ENCODE data around the gene USP7. TPM values are rescaled to one million over a fixed set of nuclear protein-coding genes. Genes with fewer than 3 reads are reported as not detected.

The USP7 gene
- total RNA-seq, 1 donor from 2014 or later, result 96.9 TPM

- Histone ChIP-seq H3K27me3 (ENCODE audit: insufficient read depth, low read length) (no peaks in the 10 kb centered on the region), H3K4me3 (ENCODE audit: insufficient read depth, low read depth, low read length) (no peak overlapping the region), H2AFZ (ENCODE audit: low read depth, low read length) (no peak overlapping the region), H3K36me3 (ENCODE audit: insufficient read depth, low read length) (no peaks in the 10 kb centered on the region), H3K4me1 (ENCODE audit: insufficient read depth, low read length) (peaks cover 23% of the 10 kb centered on the region), H3K9me3 (ENCODE audit: insufficient read depth, low read depth, low read length) (no peaks in the 10 kb centered on the region), H3K79me2 (ENCODE audit: insufficient read depth, low read length) (peaks cover 95% of the 10 kb centered on the region), H3K9ac (ENCODE audit: low read length) (no peak overlapping the region), H3K27ac (ENCODE audit: low read depth, low read length) (no peak overlapping the region), H4K20me1 (ENCODE audit: insufficient read depth, low read length) (peaks cover 94% of the 10 kb centered on the region), H3K4me2 (ENCODE audit: low read length) (no peak overlapping the region)
- TF ChIP-seq CTCF (IDR thresholded peaks at IDR 0.05; ENCODE audit: insufficient read depth, low read depth, low read length) (no peak), EZH2 (IDR thresholded peaks at IDR 0.05; ENCODE audit: insufficient read depth, low read length) (no peak)
- Mint-ChIP-seq H3K27me3 (ENCODE audit: low read depth, unreplicated experiment) (no peaks in the 10 kb centered on the region), H3K36me3 (ENCODE audit: low read depth, unreplicated experiment) (no peaks in the 10 kb centered on the region), H3K9me3 (ENCODE audit: unreplicated experiment) (no peaks in the 10 kb centered on the region), H3K4me3 (ENCODE audit: unreplicated experiment) (no peak overlapping the region), H3K27ac (ENCODE audit: unreplicated experiment) (no peak overlapping the region), H3K4me1 (ENCODE audit: low read depth, unreplicated experiment) (peaks cover 67% of the 10 kb centered on the region)
- DNase-seq (ENCODE audit: low read depth) (no peak), FAIRE-seq (no peak)
Measured at GRCh38 chr16:8952281-8952751, 11.4 kb downstream of the USP7 start.

GRCh38 chr16:8951447-8952280 is 12.0 kb downstream of the USP7 start:
- H3K36me3 Mint-ChIP-seq (ENCODE audit: low read depth, unreplicated experiment), result no peaks in the 10 kb centered on the region
- H3K9ac ChIP-seq (ENCODE audit: low read length), result no peak overlapping the region
- no peaks in the 10 kb centered on the region for H3K9me3 Mint-ChIP-seq (ENCODE audit: unreplicated experiment)
- no peaks in the 10 kb centered on the region for H3K9me3 ChIP-seq (ENCODE audit: insufficient read depth, low read depth, low read length)
- no peak overlapping the region for H3K4me3 Mint-ChIP-seq (ENCODE audit: unreplicated experiment)
- H3K27ac ChIP-seq (ENCODE audit: low read depth, low read length), result no peak overlapping the region
- FAIRE-seq, result no peak
- H3K4me1 Mint-ChIP-seq (ENCODE audit: low read depth, unreplicated experiment), result peaks cover 61% of the 10 kb centered on the region
- H3K4me2 ChIP-seq (ENCODE audit: low read length), result peak overlapping the region; percentile 43
- H2AFZ ChIP-seq (ENCODE audit: low read depth, low read length), result no peak overlapping the region
- H3K27me3 ChIP-seq (ENCODE audit: insufficient read depth, low read length), result no peaks in the 10 kb centered on the region
- no peak overlapping the region for H3K4me3 ChIP-seq (ENCODE audit: insufficient read depth, low read depth, low read length)
- peaks cover 95% of the 10 kb centered on the region for H3K79me2 ChIP-seq (ENCODE audit: insufficient read depth, low read length)
- no peaks in the 10 kb centered on the region for H3K36me3 ChIP-seq (ENCODE audit: insufficient read depth, low read length)
- peaks cover 21% of the 10 kb centered on the region for H3K4me1 ChIP-seq (ENCODE audit: insufficient read depth, low read length)
- no peak for TF ChIP-seq CTCF (IDR thresholded peaks at IDR 0.05; ENCODE audit: insufficient read depth, low read depth, low read length)
- no peak for TF ChIP-seq EZH2 (IDR thresholded peaks at IDR 0.05; ENCODE audit: insufficient read depth, low read length)
- no peaks in the 10 kb centered on the region for H3K27me3 Mint-ChIP-seq (ENCODE audit: low read depth, unreplicated experiment)
- no peak for DNase-seq (ENCODE audit: low read depth)
- peak overlapping the region; percentile 59 for H3K27ac Mint-ChIP-seq (ENCODE audit: unreplicated experiment)
- H4K20me1 ChIP-seq (ENCODE audit: insufficient read depth, low read length), result peaks cover 93% of the 10 kb centered on the region

- Histone ChIP-seq H2AFZ (ENCODE audit: low read depth, low read length) (no peak overlapping the region), H3K4me2 (ENCODE audit: low read length) (peak overlapping the region; percentile 43), H3K36me3 (ENCODE audit: insufficient read depth, low read length) (no peaks in the 10 kb centered on the region), H3K79me2 (ENCODE audit: insufficient read depth, low read length) (peaks cover 95% of the 10 kb centered on the region), H3K4me3 (ENCODE audit: insufficient read depth, low read depth, low read length) (no peak overlapping the region), H3K27ac (ENCODE audit: low read depth, low read length) (peak overlapping the region; percentile 50), H3K9me3 (ENCODE audit: insufficient read depth, low read depth, low read length) (no peaks in the 10 kb centered on the region), H3K27me3 (ENCODE audit: insufficient read depth, low read length) (no peaks in the 10 kb centered on the region), H3K9ac (ENCODE audit: low read length) (no peak overlapping the region), H4K20me1 (ENCODE audit: insufficient read depth, low read length) (peaks cover 93% of the 10 kb centered on the region), H3K4me1 (ENCODE audit: insufficient read depth, low read length) (peaks cover 18% of the 10 kb centered on the region)
- no peak for FAIRE-seq
- no peaks in the 10 kb centered on the region for H3K9me3 Mint-ChIP-seq (ENCODE audit: unreplicated experiment)
- peak; percentile 73 for DNase-seq (ENCODE audit: low read depth)
- no peaks in the 10 kb centered on the region for H3K27me3 Mint-ChIP-seq (ENCODE audit: low read depth, unreplicated experiment)
- TF ChIP-seq CTCF (IDR thresholded peaks at IDR 0.05; ENCODE audit: insufficient read depth, low read depth, low read length) (no peak), EZH2 (IDR thresholded peaks at IDR 0.05; ENCODE audit: insufficient read depth, low read length) (no peak)
- peak overlapping the region; percentile 63 for H3K4me3 Mint-ChIP-seq (ENCODE audit: unreplicated experiment)
- peak overlapping the region; percentile 93 for H3K27ac Mint-ChIP-seq (ENCODE audit: unreplicated experiment)
- H3K4me1 Mint-ChIP-seq (ENCODE audit: low read depth, unreplicated experiment), result peaks cover 50% of the 10 kb centered on the region
- H3K36me3 Mint-ChIP-seq (ENCODE audit: low read depth, unreplicated experiment), result no peaks in the 10 kb centered on the region
Measured at GRCh38 chr16:8950580-8951077, 13.1 kb downstream of the USP7 start.

All from astrocyte (in vitro differentiated cells and primary cell).